Stimulated activated CD4-positive, alpha-beta T cell treated with anti-CD3 and anti-CD28 coated beads, Interleukin-1b, Interleukin-23, amount 100 ng/mL, for 4 hours (primary cell): ENCODE measurements around the gene OSTF1.

Experiments
- DNase-seq, 2 donors: peaks; one replicate each; pipeline ENCODE4 v3.0.0-alpha.2; 2020; ENCODE audit warnings: low read depth in 2 of 2

The OSTF1 gene

DNA sequence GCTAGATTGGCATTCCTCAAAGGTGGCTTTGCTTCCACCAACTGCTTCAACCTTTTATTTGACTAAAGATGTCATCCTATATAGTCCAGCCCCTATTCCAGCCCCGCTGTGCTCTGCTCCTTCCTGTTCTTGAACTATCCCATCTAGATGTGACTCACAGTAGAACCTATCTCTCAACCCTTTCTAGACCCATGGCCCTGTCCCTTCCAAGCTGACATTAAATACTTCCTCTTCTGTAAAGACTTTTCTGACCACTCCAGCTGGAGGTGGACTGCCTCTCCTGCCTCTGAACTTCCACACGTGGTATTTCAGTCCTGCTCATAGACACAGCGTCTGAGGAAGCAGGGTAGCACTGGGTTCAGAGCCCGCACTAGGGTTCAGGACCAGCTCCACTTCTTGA, 32.4 kb downstream of the OSTF1 start:
- DNase-seq: no peak

DNA sequence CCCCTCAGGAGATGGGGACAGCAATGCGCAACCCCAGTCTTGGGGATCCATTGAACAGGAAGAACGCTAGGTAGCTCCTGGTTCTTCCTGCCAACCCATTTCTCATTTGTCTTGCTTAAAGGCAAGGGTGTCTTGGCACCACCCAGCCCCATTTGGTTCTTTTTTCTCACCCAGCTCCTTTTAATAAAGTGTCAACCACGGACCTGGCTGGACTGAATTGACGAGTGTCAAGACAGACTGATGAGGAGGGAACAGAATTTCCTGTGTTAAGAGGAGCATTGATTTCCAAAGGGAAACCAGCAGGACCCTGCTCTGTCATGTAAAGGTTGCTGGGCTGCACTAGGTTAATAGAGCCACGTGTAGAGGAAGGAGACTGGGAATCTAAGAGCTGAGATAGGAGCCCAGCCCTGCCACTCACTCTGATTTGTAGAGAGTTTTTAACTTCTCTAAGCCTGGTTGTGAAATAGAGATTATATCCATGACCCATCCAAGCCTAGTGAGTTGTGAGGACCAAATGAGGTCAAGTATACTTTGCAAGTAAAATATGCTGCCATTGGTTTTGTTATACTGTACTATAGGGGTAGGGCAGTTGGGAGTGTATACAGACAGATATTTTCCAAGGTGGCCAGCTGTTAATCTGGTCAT, 33.7 kb downstream of the OSTF1 start:
- no peak for DNase-seq

DNA sequence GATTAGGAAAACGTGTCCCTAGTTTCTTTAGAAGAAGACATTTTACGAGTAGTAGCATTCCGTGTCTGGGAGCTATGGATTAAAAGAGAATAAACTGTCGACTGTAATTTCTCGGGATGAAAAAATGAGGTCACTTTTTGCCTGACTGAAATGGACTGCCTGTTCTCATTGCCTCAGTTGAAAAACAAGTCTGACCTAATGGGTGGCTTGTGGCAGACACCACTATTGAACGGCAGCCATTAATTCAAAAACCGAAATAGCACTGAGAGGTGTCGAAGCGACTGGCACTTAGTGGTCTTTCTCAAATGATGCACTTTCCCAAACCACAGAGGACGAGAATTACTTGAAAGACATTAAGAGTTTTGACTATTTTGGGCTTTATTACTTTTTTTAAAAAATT, 35.4 kb downstream of the OSTF1 start:
- no peak for DNase-seq

GRCh38 chr9:75128535-75128934, 40.2 kb downstream of the OSTF1 start:
- DNase-seq: no peak

DNA sequence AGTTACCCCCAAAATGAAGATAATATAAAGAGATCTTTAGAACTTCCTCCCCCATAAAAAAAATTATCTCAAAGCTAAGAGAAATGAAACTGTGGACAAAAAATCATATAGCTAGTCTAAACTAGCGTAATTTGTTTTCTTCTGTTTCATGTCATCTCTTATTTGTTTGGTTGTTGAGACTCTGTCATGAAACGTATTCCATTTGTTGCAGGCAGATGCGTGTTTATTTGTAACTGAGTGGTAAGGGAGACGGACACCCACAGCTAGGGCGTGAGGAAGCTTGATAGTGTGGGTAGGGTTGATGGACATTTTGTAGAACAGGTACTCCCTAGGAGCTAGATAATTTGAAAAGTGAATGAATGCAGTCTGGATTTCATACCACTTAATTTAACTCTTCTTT, 41.9 kb downstream of the OSTF1 start:
- DNase-seq: no peak

DNA sequence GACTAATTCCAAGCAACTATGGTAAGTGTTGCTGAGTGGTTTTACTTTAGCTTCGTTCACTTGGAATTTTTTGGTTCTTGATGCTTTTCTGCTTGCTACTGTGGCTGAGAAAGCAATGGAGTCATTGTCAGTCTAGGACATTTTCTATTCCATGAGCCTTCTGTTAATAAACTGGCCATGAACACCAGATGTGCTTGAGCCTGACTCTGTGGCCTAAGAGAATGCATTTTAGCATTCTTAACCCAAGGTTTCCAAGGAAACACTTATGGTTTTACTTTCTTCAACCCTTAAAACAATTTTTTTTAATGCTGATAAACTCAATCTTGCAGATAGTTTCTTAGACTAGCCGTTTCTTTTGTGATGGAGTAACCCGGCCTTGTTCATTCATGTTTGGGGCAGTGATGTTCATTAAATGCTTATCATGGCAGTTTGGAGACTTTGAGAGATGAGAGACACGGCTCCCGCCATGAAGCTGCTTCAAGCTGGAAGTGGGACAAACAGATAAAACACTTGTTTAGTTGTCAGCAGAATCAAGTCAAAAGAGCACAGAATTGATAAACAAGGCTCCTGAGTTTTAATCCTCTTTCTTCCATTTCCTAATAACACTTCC, 42.4 kb downstream of the OSTF1 start:
- DNase-seq: no peak

DNA sequence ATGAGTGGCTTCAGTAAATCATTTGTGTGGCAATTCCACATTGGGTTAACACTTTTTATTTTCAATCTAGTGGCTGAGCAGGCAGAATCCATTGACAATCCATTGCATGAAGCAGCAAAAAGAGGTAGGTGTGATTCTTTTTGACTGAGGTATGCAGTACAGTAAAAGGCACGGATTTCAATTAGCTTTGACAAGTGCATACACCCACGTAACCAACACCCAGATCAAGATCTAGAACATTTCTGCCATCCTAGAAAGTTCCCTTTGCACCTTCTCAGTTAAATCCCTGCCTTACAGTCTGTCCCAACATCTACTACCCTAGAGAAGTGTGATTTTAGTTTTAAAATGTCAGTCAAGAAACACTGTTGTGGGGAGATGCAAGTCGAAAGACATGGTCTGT, 43.4 kb downstream of the OSTF1 start:
- no peak for DNase-seq

DNA sequence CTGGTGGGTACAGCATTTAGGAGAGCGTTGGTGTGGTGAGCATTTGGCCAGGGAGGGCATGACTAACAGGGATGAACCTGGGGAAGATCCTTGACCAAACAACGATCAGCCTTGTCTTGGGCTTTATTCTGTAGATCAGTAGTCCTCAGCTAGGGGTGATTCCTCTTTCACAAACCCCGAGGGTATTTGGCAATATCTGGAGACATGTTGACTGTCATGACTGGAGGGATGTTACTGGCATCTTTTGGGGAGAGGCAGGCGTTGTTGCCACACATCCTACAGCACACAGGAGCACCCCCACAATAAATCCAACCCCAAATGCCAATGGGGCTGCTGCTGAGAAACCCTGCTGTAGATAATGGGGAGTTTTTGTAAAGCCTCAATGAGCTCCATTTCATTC, 43.9 kb downstream of the OSTF1 start:
- no peak for DNase-seq

- DNase-seq: no peak
Measured at GRCh38 chr9:75133396-75133795, 45.1 kb downstream of the OSTF1 start.

GRCh38 chr9:75134495-75134894, 46.2 kb downstream of the OSTF1 start:
- no peak for DNase-seq

DNA sequence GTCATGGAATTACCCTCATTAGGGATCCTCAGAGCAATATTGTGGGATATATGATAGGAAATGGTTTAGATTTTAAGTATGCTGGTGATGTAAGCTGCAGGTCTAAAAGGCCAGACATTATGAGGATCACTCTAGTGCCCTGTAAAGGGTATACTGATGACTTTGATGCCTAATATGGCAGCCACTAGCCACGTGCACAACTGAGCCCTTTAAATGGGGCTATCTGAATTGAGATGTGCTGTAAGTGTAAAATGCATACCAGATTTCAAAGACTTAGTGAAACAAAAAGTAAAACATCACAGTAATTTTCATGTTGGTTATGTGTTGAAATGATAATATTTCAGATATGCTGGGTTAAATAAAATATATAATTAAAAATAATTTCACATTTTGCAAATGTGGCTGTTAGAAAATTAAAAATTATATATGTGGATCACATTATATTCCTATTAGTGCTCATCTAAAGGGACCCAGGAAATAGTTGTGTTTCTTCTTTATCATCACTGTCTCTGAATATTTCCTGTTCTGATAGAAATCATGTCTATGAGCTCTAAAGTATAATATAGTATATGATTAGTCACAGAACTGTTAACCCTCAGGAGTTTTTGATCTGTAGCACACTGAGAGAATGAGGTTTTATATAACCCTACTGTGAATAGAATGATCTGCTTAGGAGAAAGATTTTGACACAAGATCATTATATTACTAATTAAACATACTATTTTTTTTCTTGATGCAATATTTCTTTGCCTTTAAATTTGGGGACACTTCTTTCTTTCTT, 50.1 kb downstream of the OSTF1 start:
- no peak for DNase-seq

DNA sequence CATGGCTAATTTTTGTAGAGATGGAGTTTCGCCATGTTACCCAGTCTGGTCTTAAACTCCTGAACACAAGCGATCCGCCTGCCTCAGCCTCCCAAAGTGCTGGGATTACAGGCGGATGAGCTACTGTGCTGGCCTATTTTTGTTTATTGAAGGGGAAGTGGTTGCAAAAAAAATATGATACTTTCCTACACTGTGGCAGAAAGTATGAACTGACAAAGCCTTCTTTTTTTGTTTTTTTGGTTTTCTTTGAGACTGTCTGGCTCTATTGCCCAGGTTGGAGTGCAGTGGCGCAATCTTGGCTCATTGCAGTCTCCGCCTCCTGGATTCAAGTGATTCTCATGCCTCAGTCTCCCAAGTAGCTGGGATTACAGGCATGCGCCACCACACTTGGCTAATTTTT, 50.9 kb downstream of the OSTF1 start:
- DNase-seq: no peak

- DNase-seq: no peak
Measured at GRCh38 chr9:75140261-75140660, 51.9 kb downstream of the OSTF1 start.

GRCh38 chr9:75142202-75142601, 53.9 kb downstream of the OSTF1 start:
- no peak for DNase-seq

- no peak for DNase-seq
Measured at GRCh38 chr9:75146229-75146628, 57.9 kb downstream of the OSTF1 start.

GRCh38 chr9:75147638-75148037, 59.3 kb downstream of the OSTF1 start:
- no peak for DNase-seq

- DNase-seq: no peak
Measured at GRCh38 chr9:75148561-75148960, 60.2 kb downstream of the OSTF1 start.

DNA sequence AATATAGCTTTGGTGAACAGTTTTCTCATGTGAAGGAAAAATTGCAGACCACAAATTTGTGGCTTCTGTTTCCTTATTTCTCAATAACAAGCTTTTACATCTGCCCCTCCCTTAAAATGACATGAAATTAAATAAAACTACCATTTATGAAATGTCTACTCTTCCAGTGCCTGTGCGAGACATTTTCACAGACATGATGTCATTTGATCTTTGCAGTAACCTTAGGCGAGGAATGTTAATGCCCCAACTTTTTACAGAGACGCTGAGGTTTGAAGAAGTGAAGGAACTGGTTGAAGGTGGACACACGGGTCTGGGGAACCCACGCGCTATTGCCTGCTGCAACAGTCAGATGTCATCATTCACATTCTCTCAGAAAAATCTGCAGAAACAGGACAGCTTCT, 61.5 kb downstream of the OSTF1 start:
- DNase-seq: no peak

DNA sequence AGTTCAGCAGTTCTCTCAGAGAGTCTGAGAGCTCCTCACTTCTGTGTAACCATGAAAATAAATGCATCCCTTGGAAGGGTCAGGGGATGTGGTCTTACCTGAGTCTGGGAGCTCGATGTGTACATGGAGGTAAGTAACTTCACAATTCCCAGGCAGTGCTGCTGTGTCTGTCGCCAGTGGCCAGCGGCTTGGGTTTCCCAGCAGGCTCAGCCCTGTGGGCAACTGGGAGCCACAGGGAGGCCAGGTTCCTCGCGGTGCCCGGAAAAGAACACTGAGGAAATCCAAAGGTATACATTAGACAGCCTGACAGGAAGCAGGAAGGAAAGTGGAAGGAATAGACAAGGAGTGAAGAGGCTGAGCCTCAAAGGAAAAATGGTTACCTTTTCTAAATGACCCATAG, 62.2 kb downstream of the OSTF1 start:
- DNase-seq: no peak

DNA sequence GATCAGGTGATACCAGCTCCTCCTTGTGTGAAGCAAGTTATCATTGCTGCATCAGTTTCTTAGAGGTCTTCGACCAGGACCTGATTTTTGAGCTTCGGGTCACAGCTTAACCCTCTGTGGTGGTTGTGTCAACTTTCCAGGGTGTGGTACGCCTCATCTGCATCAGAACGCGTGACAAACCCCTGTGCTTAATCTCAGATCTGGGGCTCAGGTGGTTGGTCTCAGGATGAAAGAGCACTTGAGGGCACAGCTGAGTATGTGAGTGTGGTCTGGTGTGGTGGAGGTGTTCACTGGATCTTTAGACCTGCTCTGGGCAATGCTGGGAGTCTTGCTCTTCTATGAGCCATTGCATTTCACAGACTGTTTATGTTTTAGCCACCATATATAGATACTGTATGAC, 64.1 kb downstream of the OSTF1 start:
- peak in 1 of 2 donors; percentile 7 for DNase-seq

DNA sequence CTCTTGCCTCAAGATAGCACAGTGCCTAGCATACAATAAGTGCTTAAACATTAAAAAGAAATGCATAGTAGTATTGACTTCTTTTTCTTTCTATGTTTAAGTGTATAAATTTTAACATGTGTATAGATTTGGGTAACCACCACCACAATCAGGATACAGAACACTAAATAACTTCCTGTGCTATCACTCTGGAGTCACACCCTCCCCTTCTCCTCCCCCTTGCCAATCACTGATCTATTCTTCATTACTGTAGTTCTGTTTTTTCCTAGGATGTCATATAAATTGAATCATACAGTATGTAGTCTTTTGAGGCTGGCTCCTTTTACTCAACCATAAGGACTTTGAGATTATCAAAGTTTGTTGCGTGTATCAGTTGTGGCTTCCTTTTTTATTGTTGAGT, 68.5 kb downstream of the OSTF1 start:
- DNase-seq: no peak

DNA sequence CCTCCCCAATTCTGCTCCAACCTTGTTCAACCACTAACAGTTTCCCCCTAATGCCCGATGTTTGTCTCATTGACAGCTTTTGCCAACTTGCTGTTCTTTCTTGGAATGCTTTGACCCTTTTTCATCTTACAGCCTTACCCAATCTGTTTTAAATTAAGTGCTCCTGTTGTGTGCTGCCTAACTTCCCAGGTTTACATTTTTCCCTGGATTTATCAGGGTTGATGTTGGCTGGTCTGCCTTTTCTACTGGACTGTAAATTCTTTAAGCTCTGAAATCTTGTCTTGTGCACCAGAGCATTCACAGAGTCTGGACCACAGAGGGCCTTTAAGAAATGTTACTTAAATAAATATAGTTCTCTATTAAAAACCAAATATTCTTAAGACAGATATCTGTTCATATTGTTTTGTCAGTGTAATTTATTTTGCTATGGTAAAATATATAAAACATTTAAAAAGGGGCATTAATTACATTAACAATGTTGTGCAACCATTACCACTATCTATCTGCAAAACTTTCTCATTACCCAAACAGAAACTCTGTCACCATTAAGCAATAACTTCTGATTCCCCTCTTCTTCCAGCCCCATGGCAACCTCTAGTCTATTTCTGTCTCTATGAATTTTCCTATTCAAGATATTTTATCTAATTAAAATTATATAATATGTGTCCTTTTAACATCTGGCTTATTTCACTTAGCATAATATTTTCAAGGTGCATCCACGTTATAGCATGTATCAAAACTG, 73.0 kb downstream of the OSTF1 start:
- no peak for DNase-seq

GRCh38 chr9:75163764-75164163, 75.5 kb downstream of the OSTF1 start:
- no peak for DNase-seq
